GM11168 (cell line): ENCODE measurements around the gene SBF2.
"Not testable (repeated sequence)": the region's sequence is repeated elsewhere in the genome, so short reads cannot be mapped to it uniquely, and the experiment has no call there.

Experiments used
- in situ Hi-C: fragments of 300-500 bp; cut with MboI; formaldehyde crosslinking; loops from one replicate; pipeline ENCODE4 v1.12.0; 2022; ENCODE audit warnings: low sequenced_read_pairs; ENCODE audit not compliant: unreplicated experiment

Gene SBF2

DNA sequence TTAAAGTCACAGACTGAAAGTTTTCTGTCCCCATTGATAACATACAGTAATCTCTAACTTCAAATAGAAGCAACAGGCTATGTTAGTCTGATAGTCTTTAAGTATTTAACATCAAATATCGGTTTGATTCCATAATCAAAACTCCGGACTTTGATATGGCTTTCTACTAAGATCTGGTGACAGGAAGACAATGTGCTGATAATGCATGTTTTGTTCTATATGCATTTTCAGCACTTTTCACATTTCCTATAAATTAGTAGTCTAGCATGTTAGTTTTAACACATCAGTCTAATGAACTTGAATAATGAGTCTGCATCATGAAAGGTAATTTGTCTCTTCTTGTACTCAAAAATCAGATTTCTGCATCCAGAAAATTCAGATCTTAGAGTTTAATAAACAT, 252.7 kb downstream of the SBF2 start:
- in situ Hi-C loops, result no loop called here

DNA sequence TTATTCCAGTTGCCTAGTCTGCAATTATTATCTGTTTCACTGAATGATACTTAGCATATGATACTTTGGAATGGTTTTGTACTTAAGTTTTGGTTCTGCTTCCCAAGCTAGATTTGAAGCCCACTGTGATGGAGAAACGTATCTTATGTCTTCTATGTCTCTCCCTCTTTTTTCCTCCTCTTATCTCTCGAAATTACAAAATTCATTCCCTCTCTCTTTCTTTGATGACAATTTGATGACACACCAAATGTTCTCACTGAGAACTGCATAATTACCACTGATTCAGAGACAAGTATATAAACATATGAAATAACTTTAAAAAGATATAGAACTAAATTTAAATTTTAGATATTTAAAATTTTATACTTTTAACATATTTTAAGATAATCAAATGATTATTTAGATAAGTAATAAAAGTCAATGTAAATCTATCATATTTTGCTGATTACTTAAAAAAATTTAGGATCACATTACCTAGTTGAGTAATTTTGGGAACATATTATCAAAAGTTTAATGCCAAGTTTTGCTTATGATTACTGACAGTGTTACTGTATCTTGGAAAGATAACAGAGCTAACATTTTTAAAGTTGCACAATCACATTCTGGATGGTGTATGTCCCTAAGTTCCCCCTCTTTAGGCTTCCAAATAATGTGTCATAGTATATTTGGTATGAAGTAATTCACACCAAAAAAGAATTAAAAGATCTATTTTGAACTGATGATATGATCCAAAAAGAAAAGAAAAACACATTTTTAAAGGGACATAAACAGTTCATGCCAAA, 255.3 kb downstream of the SBF2 start:
- in situ Hi-C loops, result no loop called here

DNA sequence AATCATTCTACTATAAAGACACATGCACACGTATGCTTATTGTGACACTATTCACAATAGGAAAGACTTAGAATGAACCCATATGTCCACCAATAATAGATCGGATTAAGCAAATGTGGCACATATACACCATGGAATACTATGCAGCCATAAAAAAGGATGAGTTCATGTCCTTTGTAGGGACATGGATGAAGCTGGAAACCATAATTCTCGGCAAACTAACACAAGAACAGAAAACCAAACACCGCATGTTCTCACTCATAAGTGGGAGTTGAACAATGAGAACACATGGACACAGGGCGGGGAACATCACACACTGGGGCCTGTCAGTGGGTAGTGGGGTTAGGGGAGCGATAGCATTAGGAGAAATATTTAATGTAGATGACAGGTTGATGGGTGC, 258.1 kb downstream of the SBF2 start:
- in situ Hi-C loops, result not testable (repeated sequence)

DNA sequence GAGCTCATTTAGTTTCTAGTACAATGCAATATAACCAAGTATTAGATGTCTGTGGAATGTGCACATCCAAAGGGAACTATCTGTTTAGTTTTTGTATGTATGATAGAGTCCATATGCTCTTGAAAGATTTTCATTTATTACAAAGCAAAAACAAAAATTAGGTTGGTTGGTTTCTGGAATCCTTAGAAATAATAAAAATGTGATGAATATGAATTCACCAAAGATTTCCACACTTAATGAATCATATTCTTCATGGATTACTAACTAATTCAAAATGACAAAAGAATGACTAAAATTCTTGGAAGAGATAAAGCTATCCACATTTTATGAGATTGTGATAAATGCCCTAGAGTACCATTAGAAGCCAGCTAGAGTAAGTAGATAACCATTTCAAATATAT, 261.1 kb downstream of the SBF2 start:
- in situ Hi-C loops, result no loop called here

DNA sequence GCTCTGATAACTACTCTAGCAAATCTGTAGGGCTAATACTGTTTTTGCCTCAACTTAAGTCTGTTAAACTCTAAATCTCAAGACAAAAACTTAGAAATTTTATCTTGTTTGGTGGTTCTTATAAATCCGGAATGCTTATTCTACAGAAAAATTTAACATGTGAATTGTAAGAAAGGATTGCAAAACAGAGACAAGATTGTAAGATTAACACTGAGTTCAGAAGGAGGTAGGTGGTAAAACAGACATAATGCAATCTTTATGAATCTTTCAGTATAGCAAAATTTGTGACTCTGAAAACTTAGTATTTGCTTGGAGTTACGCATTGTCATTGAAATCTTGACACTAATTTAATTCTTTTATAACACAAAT, 263.9 kb downstream of the SBF2 start:
- in situ Hi-C loops, result no loop called here

DNA sequence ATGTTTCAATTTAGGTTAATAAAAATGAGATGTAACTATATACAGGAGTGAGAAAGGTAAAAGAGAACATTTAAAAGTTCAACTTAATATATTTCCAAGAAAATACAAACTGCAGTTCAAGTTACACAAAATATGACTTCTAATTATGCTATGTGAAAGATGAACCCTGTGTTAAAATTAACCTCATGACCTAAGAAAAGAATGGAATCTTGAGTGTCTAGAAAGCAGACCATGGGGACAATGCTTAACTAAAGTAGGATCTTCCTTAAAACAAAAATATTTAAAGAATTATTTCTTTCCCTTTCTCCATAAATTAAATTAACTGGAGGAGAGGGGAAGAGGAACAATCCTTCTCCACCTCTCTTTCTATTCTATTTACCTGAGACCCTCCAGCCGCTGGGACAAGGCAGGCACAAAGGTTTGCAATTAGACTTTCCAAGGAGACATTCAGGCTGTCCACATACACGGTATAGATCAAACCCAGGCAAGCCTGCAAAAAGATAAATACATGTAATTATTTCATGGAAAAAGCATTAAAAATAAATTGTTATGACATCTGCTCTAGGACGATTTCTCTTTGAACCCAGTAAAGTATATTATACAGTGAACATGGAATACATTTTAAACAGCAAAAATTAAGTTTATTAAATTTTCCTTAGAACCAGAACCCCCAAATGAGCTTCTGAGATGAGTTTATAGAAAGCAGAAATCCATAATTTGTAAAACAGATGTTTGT, 264.5 kb downstream of the SBF2 start:
- in situ Hi-C loops, result no loop called here

DNA sequence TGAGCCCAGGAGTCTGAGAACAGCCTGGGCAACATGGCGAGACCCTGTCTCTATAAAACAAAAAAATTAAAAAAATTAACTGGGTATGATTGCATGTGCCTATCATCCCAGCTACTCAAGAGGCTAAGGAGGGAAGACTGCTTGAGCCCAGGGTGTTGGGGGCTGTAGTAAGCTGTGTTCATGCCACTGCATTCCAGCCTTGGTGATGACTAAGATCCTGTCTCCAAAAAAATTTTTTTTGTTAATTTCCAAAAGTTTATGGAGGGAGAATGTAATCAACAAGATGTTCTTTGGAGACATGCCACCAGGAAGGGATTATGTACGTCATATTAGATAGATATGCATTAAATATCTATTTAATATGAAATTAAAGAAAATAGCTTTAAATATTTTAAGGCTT, 267.5 kb downstream of the SBF2 start:
- in situ Hi-C loops, result no loop called here

DNA sequence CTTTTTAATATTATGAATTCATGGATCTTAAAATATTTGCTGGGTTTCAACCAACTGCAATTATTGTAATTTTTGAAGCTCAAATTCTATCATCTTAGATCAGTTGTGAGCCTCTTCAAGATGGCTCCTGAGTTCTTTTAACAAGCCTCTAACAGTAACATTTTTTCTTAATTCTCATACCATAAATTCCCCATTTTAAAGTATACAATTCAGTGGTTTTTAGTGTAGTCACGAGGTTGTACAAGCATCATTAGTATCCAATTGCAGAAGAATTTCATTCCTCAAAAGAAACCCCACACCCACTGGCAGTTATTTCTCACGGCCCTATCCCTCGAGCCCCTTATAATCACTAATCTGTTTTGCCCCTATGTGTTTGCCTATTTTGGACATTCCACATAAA, 270.8 kb downstream of the SBF2 start:
- in situ Hi-C loops, result no loop called here

DNA sequence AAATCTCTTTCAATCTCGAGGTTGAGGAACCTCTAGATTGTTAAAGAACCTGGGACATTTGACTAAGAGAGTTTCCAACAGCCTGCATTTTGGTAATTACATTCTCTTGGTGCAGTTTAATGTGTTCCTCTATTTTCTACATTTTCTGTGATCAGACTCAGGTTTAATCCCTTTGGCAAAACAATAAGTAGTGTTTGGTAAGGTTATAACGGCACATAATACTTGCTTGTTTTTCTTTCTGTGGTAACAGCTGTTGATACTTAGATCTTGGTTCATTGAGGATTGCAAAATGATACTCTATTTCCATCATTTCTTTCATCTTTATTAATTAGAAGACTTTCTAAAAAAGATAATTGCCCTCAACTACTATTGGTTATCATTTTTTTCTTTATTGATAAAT, 271.3 kb downstream of the SBF2 start:
- in situ Hi-C loops, result no loop called here

DNA sequence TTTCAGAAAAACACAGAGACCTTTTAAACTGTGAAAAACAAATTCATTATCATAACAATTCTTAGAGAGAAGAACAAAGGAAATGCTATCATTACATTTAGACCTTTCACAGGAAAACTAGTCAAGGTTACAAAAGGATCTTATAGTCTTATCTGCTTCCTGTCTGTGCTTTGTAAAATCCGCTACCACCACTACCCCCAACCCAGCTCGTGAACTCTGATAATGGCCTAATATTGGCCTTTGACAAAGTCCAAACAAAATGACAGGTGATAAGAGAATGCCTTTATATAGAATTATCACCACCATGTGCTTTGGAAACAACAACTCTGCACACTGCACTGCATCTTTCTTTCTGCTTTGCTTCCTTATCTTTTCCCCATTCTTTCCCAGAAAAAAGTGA, 272.5 kb downstream of the SBF2 start:
- in situ Hi-C loops, result no loop called here

DNA sequence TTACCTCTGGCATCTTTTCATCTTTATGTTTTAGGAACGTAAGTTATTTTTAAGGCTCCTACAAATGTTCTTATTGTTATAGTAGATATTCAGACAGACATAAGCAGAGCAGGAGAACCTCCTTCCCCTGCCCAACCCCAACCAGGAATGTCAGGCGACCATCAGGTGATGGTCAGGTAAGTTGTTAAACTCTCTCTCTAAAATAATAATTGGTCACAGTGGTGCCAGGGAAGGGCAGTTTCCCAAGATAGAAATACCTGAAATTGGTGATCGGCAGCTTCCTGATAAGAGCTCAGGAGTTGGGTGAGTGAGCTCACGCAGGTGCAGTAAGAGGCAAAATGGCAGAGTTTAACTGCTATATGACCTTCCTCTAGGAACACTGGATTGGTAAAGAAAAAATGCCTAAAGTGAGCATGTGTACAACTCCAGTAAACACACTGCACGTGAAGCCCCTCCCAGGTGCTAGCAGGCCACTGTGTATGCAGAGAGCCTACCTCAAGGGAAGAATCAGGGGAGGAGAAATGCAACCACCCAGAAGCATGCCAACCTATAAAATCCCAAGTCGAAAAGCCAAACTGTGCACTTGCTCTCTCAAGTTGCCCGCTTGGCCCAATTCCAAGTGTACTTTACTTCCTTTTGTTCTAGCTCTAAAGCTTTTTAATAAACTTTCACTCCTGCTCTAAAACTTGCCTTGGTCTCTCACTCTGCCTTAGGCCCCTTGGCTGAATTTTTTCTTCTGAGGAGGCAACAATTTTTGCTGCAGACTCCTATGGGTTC, 273.9 kb downstream of the SBF2 start:
- in situ Hi-C loops, result no loop called here

DNA sequence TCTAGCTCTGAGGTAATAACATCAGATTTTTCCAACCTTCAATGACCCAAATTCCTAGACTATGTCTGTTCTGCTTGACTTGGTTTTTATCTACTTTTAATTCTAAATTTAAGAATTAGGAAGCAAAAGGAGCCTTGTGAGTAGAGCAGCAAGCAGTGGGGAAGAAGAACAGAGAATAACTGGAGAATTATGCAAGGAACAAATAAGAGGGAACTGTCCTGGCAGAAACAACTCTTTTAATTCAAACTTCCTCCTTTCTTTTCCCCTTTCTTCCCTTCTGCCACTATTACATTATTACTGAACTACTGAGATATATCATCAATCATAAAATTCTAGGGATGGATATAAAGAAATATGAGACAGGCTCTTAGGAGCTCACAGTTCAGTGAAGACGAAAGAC, 276.1 kb downstream of the SBF2 start:
- in situ Hi-C loops, result no loop called here

DNA sequence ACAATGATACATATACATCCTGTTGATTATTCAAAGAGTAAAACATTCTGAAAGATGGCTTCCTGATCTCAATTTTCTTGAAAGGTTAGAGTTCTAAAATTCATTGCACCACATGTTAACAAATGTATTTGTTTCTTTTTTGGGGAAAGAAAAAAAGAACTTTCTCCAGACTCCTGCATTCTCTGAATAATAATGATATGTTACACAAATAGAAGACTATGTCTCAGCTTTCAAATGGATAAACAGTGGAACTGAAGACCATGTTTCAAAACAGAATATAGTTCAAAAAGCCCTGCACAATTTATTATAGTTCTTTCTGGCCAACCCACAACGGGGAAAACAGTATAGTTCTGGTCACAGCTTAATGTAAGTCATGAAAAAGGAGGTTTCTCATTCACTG, 277.0 kb downstream of the SBF2 start:
- in situ Hi-C loops, result no loop called here

DNA sequence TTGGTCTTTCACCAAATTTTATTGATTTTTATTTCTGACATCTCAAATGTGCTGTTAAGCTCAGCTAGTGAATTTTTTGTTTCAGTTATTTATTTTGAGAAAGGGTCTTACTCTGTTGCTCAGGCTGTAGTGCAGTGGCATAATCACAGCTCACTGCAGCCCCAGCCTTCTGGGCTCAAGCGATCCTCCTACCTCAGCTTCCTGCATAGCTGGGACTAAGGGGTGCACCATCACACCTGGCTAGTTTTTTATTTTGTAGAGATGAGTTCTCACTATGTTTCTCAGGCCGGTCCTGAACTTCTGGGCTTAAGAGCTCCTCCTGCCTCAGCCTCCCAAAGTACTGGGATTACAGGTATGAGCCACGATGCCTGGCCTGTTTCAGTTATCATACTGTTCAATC, 282.0 kb downstream of the SBF2 start:
- in situ Hi-C loops, result no loop called here

DNA sequence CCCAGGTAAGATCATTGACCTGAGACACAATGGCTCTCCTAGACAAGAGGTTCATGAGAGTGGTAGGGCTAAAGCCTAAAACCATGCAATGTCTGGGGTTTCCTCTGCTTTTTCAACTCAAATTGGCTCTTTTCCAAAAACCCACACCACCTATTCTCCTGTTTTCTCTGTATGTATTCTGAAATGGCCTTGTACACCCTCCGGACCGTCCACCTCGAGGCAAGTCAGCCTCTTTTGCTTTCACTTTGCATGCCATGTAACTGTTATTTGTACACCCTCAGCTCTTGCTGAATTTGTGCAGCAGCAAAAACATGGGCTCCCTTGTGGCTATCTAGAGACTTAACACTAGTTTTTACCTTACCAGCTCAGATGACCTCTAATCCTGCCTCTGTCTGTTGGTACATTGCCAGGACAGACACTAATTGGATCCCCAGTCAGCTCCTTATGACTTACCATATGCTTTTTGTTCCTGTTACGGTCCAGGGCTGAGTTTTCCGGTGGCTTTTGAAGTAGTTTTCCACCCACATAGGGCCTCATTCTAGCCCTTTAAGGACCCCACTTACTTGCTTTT, 288.0 kb downstream of the SBF2 start:
- in situ Hi-C loops, result no loop called here

DNA sequence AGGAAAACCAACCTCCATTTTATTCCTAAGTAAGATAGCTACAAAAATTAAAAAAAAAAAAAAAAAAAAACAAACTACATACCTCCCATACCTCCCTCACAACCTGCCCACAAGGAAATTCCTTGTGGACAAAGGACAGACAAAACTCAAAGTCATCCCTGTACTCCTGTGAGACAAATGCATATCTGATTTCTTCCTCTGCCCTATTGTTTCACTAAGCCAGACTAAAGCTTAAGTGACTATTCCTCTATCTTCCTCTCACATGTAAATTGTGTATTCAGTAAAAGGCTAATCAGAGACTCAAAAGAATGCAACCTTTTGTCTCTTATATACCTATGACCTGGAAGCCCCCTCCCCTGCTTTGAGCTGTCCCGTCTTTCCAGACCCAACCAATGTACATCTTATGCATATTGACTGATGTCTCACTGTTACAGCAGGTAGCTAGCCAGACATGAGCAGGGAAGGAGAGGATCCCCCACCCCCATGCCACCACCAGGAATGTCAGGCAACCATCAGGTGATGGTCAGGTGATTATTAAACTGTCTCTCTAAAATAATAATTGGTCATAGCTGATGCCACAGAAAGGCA, 289.4 kb downstream of the SBF2 start:
- in situ Hi-C loops, result no loop called here

DNA sequence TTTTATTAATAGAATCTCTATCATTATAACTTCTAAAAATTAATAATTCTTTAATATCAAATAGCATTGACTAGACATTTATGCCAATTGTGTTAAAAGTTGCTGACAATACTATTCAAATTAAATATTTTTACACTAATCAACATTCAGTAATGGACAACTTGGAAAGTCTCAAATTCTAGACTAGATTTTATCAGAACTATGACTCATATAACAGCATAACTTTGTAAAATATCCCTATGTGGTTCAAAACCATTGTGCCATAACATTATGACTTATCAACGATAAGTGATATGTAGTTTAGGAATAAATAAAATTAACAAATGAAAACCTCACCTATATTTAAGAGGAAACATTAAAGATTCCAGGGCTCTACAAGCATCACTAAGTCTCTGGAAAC, 291.8 kb downstream of the SBF2 start:
- in situ Hi-C loops, result no loop called here

DNA sequence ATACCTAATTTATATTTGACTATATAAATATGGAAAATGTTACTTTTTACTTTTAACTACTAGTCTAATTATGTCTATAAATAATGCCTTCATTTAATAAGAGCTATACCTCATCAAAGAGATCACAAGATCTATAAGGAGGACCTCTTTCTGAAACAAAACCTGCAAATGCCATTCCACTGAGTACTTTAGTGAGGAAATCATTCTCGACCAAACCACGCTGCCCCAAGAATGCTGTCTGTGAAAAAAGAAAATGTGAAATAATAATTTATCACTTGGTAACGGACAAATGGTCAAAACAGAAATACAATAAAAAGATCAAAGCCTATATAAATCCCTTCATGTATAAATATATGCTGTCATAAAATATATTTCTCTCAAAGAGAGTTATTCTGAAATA, 301.7 kb downstream of the SBF2 start:
- in situ Hi-C loops, result no loop called here

DNA sequence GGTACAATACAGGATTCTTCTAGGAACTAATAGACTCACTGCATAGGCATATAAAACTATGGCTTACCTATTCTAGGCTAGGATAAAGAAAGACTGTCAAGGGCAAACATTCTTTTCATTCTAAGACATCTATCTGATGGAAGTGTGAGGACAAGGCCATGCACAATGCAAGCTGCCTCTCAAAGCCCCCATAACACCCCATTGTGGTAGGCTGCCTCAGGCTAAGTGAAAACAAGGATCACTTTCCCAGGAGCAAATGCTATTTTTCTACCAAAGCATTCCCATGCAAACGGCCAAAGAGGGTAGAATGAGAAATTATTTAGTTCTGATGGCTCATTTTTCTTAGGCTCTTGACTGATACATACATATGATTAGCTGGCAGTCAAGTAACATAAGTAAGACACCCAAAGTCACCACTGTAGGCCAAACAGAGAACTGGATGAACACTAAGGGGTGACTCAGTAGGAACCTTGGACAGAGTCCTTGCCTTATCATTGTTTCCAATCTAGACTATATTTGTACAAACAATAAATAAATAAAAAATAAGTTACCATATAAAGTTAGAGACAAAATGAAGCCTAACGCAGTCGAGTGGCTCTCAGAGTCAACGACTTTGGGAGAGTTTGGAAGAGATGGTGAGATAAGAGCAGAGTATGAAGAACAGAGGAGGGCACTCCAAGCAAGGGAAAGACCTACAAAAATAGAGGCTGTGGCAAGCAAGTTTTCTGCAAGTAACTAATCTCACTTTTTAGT, 303.6 kb downstream of the SBF2 start:
- in situ Hi-C loops, result no loop called here

DNA sequence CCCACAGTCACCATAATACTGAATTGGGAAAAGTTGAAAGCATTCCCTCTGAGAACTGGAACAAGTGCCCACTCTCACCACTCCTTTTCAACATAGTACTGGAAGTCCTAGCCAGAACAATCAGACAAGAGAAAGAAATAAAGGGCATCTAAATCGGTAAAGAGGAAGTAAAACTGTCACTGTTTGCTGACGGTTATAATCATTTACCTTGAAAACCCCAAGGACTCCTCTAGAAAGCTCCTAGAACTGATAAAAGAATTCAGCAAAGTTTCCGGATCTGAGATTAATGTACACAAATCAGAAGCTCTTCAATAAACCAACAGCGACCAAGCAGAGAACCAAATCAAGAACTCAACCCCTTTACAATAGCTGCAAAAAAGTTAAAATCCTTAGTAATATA, 306.7 kb downstream of the SBF2 start:
- in situ Hi-C loops, result not testable (repeated sequence)
